ENCODE measurements around the gene C1orf198.

DNA sequence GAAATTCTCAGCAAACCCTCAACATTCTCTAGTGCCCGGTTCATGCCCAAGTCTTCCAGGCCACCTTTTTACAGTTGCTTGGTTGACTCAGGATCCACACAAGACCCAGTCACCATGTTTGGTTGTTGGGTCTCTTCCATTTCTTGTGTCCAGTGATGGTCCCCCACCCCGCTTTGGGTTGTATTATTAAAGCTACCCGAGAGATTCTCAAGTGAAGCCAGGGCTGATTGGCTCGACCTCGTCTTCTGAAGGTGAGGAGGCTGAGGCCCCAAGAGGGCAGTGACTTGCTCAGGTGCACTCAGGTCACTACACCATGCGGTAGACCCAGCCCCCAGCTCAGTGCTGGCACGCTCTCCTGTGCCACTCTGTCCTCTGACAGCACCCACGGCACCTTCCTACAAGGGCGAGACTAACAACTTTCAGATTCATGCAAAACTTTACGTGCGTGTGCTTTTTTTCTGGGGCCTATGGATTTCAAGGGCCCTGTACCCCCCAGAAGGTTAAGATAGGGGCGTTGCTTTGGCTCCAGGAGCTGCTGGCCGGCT, 70.9 kb downstream of the C1orf198 start:
- no peak for TF ChIP-seq POLR2A (IDR thresholded peaks at IDR 0.05; ENCODE audit: borderline replicate concordance, extremely low read depth, insufficient read depth, insufficient read length)
- TF ChIP-seq EZH2phosphoT487 (IDR thresholded peaks at IDR 0.05; ENCODE audit: borderline replicate concordance) = no peak
- TF ChIP-seq SIN3A (IDR thresholded peaks at IDR 0.05; ENCODE audit: low read depth) = no peak
- TF ChIP-seq CTCF (IDR thresholded peaks at IDR 0.05 in 2 of 3, conservative IDR thresholded peaks at IDR 0.05 in 1 of 3; ENCODE audit: borderline replicate concordance in 1 of 3, insufficient read depth in 1 of 3, low read depth in 2 of 3, low read length in 2 of 3) = no peak
- no peak for TF ChIP-seq POLR2AphosphoS5 (IDR thresholded peaks at IDR 0.05; ENCODE audit: low read depth, low read length)
- no peak for TF ChIP-seq FOSL1 (IDR thresholded peaks at IDR 0.05; ENCODE audit: low read depth)
- TF ChIP-seq ELF1 (IDR thresholded peaks at IDR 0.05; ENCODE audit: borderline replicate concordance, low read depth) = no peak
- no peak for TF ChIP-seq SP1 (IDR thresholded peaks at IDR 0.05; ENCODE audit: low read depth)
- TF ChIP-seq CEBPB (IDR thresholded peaks at IDR 0.05; ENCODE audit: low read depth) = no peak
- no peak for TF ChIP-seq ATF3 (IDR thresholded peaks at IDR 0.05)
- TF ChIP-seq, protein P1, sequence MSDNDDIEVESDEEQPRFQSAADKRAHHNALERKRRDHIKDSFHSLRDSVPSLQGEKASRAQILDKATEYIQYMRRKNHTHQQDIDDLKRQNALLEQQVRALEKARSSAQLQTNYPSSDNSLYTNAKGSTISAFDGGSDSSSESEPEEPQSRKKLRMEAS (IDR thresholded peaks at IDR 0.05) = no peak
- no peak for TF ChIP-seq EZH2 (IDR thresholded peaks at IDR 0.05)

Data from HCT116 (cell line).